IPS DF 4.7 (cell line): ENCODE measurements around the gene CDK17.

Source experiments
- DNase-seq: peaks from one replicate; pipeline ENCODE4 v3.0.0-alpha.2; 2013; ENCODE audit warnings: low spot score; ENCODE audit errors: extremely low read depth

The CDK17 gene

GRCh38 chr12:96240656-96241055 is 159.6 kb downstream of the CDK17 start:
- DNase-seq, result no peak

- DNase-seq, result no peak
Measured at GRCh38 chr12:96239711-96240635, 160.3 kb downstream of the CDK17 start.

- no peak for DNase-seq
Measured at GRCh38 chr12:96238336-96239047, 161.7 kb downstream of the CDK17 start.

- DNase-seq, result no peak
Measured at GRCh38 chr12:96237465-96238077, 162.7 kb downstream of the CDK17 start.

- no peak for DNase-seq
Measured at GRCh38 chr12:96237035-96237434, 163.2 kb downstream of the CDK17 start.

GRCh38 chr12:96236221-96236822 is 163.9 kb downstream of the CDK17 start:
- no peak for DNase-seq

GRCh38 chr12:96235484-96235826 is 164.8 kb downstream of the CDK17 start:
- no peak for DNase-seq

GRCh38 chr12:96234591-96235483 is 165.4 kb downstream of the CDK17 start:
- no peak for DNase-seq

GRCh38 chr12:96233939-96234461 is 166.2 kb downstream of the CDK17 start:
- DNase-seq, result no peak

GRCh38 chr12:96233168-96233567 is 167.1 kb downstream of the CDK17 start:
- no peak for DNase-seq

GRCh38 chr12:96230646-96231045 is 169.6 kb downstream of the CDK17 start:
- DNase-seq, result no peak

GRCh38 chr12:96228566-96229248 is 171.5 kb downstream of the CDK17 start:
- DNase-seq, result no peak
